ENCODE data around the gene CLEC17A. TPM values are rescaled to one million over a fixed set of nuclear protein-coding genes. Genes with fewer than 3 reads are reported as not detected.
"Not testable (repeated sequence)": the region's sequence is repeated elsewhere in the genome, so short reads cannot be mapped to it uniquely, and the experiment has no call there.

CLEC17A gene, protein sequence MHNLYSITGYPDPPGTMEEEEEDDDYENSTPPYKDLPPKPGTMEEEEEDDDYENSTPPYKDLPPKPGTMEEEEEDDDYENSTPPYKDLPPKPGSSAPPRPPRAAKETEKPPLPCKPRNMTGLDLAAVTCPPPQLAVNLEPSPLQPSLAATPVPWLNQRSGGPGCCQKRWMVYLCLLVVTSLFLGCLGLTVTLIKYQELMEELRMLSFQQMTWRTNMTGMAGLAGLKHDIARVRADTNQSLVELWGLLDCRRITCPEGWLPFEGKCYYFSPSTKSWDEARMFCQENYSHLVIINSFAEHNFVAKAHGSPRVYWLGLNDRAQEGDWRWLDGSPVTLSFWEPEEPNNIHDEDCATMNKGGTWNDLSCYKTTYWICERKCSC
- total RNA-seq (ENCODE audit: unreplicated experiment), result not detected
- long read RNA-seq, result 0 reads

DNA sequence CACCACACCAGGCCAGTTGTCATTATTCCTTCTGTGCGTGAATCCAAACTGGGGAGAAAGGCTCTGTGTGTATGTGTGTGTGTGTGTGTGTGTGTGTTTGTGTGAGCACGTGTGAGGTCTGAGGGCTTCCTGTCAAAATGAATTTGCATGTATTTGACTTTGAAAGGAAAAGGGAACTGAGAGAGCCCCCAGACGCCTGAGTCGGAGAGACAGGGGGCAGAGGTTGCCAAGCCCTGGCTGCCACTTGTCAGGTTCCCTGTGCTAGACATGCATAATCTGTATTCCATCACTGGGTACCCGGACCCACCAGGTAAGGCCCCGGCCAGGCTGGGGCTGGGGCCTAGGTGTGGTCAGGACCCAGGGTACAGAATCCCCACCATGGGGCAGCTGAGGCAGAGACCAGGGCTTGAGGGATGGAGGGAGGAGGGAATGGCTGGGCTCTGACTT lies at the start of gene CLEC17A:
Gene CLEC17A, plus strand, starts transcription at position 191 of the 447 bp plus-strand sequence. Its CDS starts 77 bp downstream, at position 268.
- Mint-ChIP-seq H3K4me3 (ENCODE audit: unreplicated experiment) (no peak within 1 kb of the TSS), H3K27ac (ENCODE audit: unreplicated experiment) (no peak within 1 kb of the TSS), H3K27me3 (ENCODE audit: unreplicated experiment) (peaks cover 6% of the 10 kb centered on the region), H3K9me3 (ENCODE audit: unreplicated experiment) (peaks cover 8% of the 10 kb centered on the region), H3K36me3 (ENCODE audit: unreplicated experiment) (no peaks in the 10 kb centered on the region), H3K4me1 (ENCODE audit: low read depth, unreplicated experiment) (no peaks in the 10 kb centered on the region)
- no peak for DNase-seq
- TF ChIP-seq, protein P1, sequence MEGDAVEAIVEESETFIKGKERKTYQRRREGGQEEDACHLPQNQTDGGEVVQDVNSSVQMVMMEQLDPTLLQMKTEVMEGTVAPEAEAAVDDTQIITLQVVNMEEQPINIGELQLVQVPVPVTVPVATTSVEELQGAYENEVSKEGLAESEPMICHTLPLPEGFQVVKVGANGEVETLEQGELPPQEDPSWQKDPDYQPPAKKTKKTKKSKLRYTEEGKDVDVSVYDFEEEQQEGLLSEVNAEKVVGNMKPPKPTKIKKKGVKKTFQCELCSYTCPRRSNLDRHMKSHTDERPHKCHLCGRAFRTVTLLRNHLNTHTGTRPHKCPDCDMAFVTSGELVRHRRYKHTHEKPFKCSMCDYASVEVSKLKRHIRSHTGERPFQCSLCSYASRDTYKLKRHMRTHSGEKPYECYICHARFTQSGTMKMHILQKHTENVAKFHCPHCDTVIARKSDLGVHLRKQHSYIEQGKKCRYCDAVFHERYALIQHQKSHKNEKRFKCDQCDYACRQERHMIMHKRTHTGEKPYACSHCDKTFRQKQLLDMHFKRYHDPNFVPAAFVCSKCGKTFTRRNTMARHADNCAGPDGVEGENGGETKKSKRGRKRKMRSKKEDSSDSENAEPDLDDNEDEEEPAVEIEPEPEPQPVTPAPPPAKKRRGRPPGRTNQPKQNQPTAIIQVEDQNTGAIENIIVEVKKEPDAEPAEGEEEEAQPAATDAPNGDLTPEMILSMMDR (IDR thresholded peaks at IDR 0.05; ENCODE audit: partially characterized antibody, unreplicated experiment), result no peak

DNA sequence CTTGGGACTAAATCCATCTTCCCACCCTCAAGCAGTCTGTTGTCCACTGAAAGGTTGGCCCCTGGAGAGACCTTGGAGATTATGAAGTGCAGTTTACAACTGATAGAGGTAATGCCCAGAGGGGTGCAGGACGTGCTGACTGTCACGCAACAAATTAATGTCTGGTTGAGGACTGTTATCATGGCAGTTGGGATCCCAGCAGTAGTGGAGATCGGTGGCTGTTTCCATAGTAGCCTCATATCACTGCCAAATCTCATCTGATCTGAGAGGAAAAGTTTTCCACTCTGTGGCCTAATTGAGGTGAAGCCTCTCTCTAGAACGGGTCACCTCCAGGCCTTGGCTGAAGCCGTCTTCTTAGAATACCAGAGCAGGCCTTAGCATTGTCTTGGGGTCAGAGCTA lies 49.4 kb upstream of the CLEC17A start:
- no peak for DNase-seq
- Mint-ChIP-seq H3K27ac (ENCODE audit: unreplicated experiment) (no peak overlapping the region), H3K4me1 (ENCODE audit: low read depth, unreplicated experiment) (peaks cover 5% of the 10 kb centered on the region), H3K36me3 (ENCODE audit: unreplicated experiment) (no peaks in the 10 kb centered on the region), H3K9me3 (ENCODE audit: unreplicated experiment) (peaks cover 3% of the 10 kb centered on the region), H3K27me3 (ENCODE audit: unreplicated experiment) (no peaks in the 10 kb centered on the region), H3K4me3 (ENCODE audit: unreplicated experiment) (no peak overlapping the region)
- TF ChIP-seq, protein P1 (IDR thresholded peaks at IDR 0.05; ENCODE audit: partially characterized antibody, unreplicated experiment), result no peak

DNA sequence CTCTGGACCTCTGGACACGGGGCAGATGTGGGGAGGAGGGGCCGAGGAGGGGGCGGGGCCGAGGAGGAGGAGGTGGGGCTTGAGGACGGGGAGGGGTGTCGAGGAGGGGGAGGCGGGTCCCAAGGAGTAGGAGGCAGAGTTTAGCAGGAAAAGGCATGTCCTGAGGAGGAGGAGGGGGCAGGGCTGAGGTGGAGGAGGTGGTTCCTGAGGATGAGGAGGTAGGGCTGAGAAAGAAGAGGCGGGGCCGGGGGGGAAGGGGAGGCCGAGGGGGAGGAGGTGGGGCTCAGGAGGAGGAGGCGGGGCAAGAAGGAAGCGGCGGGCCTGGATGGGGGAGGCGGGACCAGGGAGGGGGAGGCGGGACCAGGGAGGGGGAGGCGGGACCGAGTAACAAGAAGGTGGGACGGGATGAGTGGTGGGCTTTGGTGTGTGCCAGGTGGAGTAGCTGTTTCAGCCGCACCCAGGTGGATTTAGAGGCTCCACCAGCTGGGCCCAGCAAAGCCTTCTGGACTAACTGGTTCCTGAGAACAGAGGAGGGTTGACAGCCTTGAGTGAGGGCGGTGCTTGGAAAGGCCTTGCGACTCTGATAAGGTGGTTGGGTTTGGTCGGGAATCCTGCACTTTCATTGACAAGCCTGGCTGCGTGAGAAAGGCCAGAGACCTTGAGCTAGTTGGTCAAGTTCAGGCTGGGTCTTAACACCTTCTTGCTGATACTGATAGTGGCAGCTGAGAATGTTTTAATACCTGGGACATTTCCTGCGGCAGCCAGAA lies 45.8 kb upstream of the CLEC17A start:
- TF ChIP-seq, protein P1 (IDR thresholded peaks at IDR 0.05; ENCODE audit: partially characterized antibody, unreplicated experiment), result no peak
- no peaks in the 10 kb centered on the region for H3K36me3 Mint-ChIP-seq (ENCODE audit: unreplicated experiment)
- no peak overlapping the region for H3K4me3 Mint-ChIP-seq (ENCODE audit: unreplicated experiment)
- peak; percentile 60 for DNase-seq
- H3K27me3 Mint-ChIP-seq (ENCODE audit: unreplicated experiment), result peaks cover 2% of the 10 kb centered on the region
- no peak overlapping the region for H3K27ac Mint-ChIP-seq (ENCODE audit: unreplicated experiment)
- peaks cover 2% of the 10 kb centered on the region for H3K4me1 Mint-ChIP-seq (ENCODE audit: low read depth, unreplicated experiment)
- no peaks in the 10 kb centered on the region for H3K9me3 Mint-ChIP-seq (ENCODE audit: unreplicated experiment)

DNA sequence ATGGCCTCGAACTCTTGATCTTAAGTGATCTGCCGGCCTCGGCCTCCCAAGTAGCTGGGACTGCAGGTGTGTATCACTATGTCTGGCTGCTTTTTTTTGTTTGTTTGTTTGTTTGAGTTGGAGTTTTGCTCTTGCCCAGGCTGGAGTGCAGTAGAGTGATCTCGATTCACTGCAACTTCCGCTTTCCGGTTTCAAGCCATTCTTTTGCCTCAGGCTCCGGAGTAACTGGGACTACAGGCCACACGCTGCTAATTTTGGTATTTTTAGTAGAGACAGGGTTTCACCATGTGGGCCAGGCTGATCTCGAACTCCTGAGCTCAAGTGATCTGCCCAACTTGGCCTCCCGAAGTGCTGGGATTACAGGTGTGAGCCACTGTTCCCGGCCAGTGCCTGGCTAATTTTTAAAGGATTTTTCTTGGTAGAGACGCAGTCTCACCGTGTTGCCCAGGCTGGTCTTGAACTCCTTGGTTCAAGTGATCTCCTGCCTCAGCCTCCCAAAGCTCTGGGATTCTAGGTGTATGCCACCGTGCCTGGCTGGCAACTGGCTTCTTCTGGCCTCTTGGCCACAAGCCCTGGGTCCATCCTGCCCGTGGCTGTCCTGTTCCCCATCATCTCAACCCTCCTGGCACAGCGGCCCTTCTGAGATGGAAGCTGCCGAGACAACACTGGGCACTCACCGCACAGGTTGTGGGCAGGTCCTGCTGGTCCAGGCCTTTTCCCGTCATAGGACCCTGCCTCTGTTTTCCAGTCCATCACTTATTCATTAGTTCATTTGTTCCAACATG lies 42.0 kb upstream of the CLEC17A start:
- TF ChIP-seq, protein P1 (IDR thresholded peaks at IDR 0.05; ENCODE audit: partially characterized antibody, unreplicated experiment), result no peak
- Mint-ChIP-seq H3K36me3 (ENCODE audit: unreplicated experiment) (no peaks in the 10 kb centered on the region), H3K27me3 (ENCODE audit: unreplicated experiment) (peaks cover 2% of the 10 kb centered on the region), H3K4me3 (ENCODE audit: unreplicated experiment) (no peak overlapping the region), H3K4me1 (ENCODE audit: low read depth, unreplicated experiment) (peaks cover 3% of the 10 kb centered on the region), H3K27ac (ENCODE audit: unreplicated experiment) (no peak overlapping the region), H3K9me3 (ENCODE audit: unreplicated experiment) (no peaks in the 10 kb centered on the region)
- no peak for DNase-seq

DNA sequence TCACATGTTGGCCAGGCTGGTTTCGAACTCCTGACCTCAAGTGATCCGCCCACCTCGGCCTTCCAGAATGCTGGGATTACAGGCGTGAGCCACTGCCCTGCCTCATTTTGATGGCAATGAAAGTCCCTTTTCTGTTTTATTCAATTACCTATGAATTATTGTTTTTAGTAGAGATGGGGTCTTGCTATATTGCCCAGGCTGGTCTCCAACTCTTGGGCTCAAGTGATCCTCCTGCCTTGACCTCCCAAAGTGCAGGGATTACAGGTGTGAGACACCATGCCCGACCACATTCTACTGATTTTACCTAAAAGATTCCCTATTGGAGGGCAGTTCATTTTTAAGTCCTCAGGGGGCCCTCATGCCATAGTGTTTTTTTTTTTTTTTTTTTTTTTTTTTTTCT lies 40.9 kb upstream of the CLEC17A start:
- not testable (repeated sequence) for H3K27ac Mint-ChIP-seq (ENCODE audit: unreplicated experiment); H3K36me3 Mint-ChIP-seq (ENCODE audit: unreplicated experiment); H3K27me3 Mint-ChIP-seq (ENCODE audit: unreplicated experiment); H3K4me3 Mint-ChIP-seq (ENCODE audit: unreplicated experiment); H3K4me1 Mint-ChIP-seq (ENCODE audit: low read depth, unreplicated experiment); H3K9me3 Mint-ChIP-seq (ENCODE audit: unreplicated experiment); DNase-seq
